ENCODE measurements around the gene CDC20.

The CDC20 gene

GRCh38 chr1:43350976-43351375 lies 7.8 kb upstream of the CDC20 start:
- Histone ChIP-seq H3K9ac (no peak overlapping the region), H3K36me3 (ENCODE audit: insufficient read depth) (no peaks in the 10 kb centered on the region), H2AFZ (ENCODE audit: low read depth) (no peak overlapping the region), H3K4me3 (IDR thresholded peaks at IDR 0.05; ENCODE audit: insufficient read depth, low read depth, low read length) (no peak overlapping the region), H3K79me2 (ENCODE audit: insufficient read depth, low read depth) (no peaks in the 10 kb centered on the region), H3K4me2 (no peak overlapping the region), H3K4me1 (ENCODE audit: low read depth, poor library complexity, severe bottlenecking) (no peaks in the 10 kb centered on the region), H3K27ac (no peak overlapping the region), H4K20me1 (ENCODE audit: insufficient read depth) (no peaks in the 10 kb centered on the region), H3K27me3 (ENCODE audit: insufficient read depth, low read depth) (no peaks in the 10 kb centered on the region)
- TF ChIP-seq CTCF (conservative IDR thresholded peaks at IDR 0.05; ENCODE audit: low read depth, low read length) = no peak

GRCh38 chr1:43351421-43352350 lies 7.1 kb upstream of the CDC20 start:
- Histone ChIP-seq H3K79me2 (ENCODE audit: insufficient read depth, low read depth) (no peaks in the 10 kb centered on the region), H4K20me1 (ENCODE audit: insufficient read depth) (no peaks in the 10 kb centered on the region), H2AFZ (ENCODE audit: low read depth) (no peak overlapping the region), H3K9ac (no peak overlapping the region), H3K4me1 (ENCODE audit: low read depth, poor library complexity, severe bottlenecking) (no peaks in the 10 kb centered on the region), H3K4me2 (no peak overlapping the region), H3K27ac (no peak overlapping the region), H3K36me3 (ENCODE audit: insufficient read depth) (no peaks in the 10 kb centered on the region), H3K27me3 (ENCODE audit: insufficient read depth, low read depth) (no peaks in the 10 kb centered on the region), H3K4me3 (IDR thresholded peaks at IDR 0.05; ENCODE audit: insufficient read depth, low read depth, low read length) (no peak overlapping the region)
- TF ChIP-seq CTCF (conservative IDR thresholded peaks at IDR 0.05; ENCODE audit: low read depth, low read length) = no peak

- H3K27me3 ChIP-seq (ENCODE audit: insufficient read depth, low read depth) = no peaks in the 10 kb centered on the region
- H3K4me1 ChIP-seq (ENCODE audit: low read depth, poor library complexity, severe bottlenecking) = peaks cover 2% of the 10 kb centered on the region
- H3K9ac ChIP-seq = no peak overlapping the region
These were observed 6.5 kb upstream of the CDC20 start for GRCh38 chr1:43352351-43352705.

GRCh38 chr1:43352881-43353280 lies 5.9 kb upstream of the CDC20 start:
- no peak overlapping the region for H2AFZ ChIP-seq (ENCODE audit: low read depth)
- H3K4me2 ChIP-seq = no peak overlapping the region
- no peak overlapping the region for H3K9ac ChIP-seq
- H3K36me3 ChIP-seq (ENCODE audit: insufficient read depth) = no peaks in the 10 kb centered on the region
- no peak overlapping the region for H3K27ac ChIP-seq
- no peak overlapping the region for H3K4me3 ChIP-seq (IDR thresholded peaks at IDR 0.05; ENCODE audit: insufficient read depth, low read depth, low read length)
- no peaks in the 10 kb centered on the region for H4K20me1 ChIP-seq (ENCODE audit: insufficient read depth)
- H3K79me2 ChIP-seq (ENCODE audit: insufficient read depth, low read depth) = no peaks in the 10 kb centered on the region
- peaks cover 7% of the 10 kb centered on the region for H3K4me1 ChIP-seq (ENCODE audit: low read depth, poor library complexity, severe bottlenecking)
- no peaks in the 10 kb centered on the region for H3K27me3 ChIP-seq (ENCODE audit: insufficient read depth, low read depth)
- TF ChIP-seq CTCF (conservative IDR thresholded peaks at IDR 0.05; ENCODE audit: low read depth, low read length) = no peak

More at GRCh38 chr1:43352351-43352705, 6.5 kb upstream of the CDC20 start:
- Histone ChIP-seq H3K27ac (no peak overlapping the region), H3K36me3 (ENCODE audit: insufficient read depth) (no peaks in the 10 kb centered on the region), H3K4me2 (no peak overlapping the region), H3K4me3 (IDR thresholded peaks at IDR 0.05; ENCODE audit: insufficient read depth, low read depth, low read length) (no peak overlapping the region), H2AFZ (ENCODE audit: low read depth) (no peak overlapping the region), H4K20me1 (ENCODE audit: insufficient read depth) (no peaks in the 10 kb centered on the region), H3K79me2 (ENCODE audit: insufficient read depth, low read depth) (no peaks in the 10 kb centered on the region)
- TF ChIP-seq CTCF (conservative IDR thresholded peaks at IDR 0.05; ENCODE audit: low read depth, low read length) = no peak
